Suppressor macrophage (primary cell): Measurements from ENCODE around the gene TBCA.

Experiments
- DNase-seq, 4 experiments: peaks; one replicate each; pipeline ENCODE4 v3.0.0-alpha.2; 2020 to 2022

The TBCA gene

GRCh38 chr5:77707791-77708190, 68.3 kb downstream of the TBCA start:
- no peak for DNase-seq

GRCh38 chr5:77699569-77699968, 76.6 kb downstream of the TBCA start:
- DNase-seq, result peak in 3 of 4 experiments; percentile 3 to 13 (median 4)

GRCh38 chr5:77698920-77699319, 77.2 kb downstream of the TBCA start:
- DNase-seq, result no peak

- DNase-seq, result no peak
Measured at GRCh38 chr5:77697692-77698091, 78.4 kb downstream of the TBCA start.

GRCh38 chr5:77696120-77696519, 80.0 kb downstream of the TBCA start:
- no peak for DNase-seq

- DNase-seq, result no peak
Measured at GRCh38 chr5:77693913-77694312, 82.2 kb downstream of the TBCA start.

- no peak for DNase-seq
Measured at GRCh38 chr5:77683171-77683732, 92.9 kb downstream of the TBCA start.

- DNase-seq, result no peak
Measured at GRCh38 chr5:77670526-77670925, 105.6 kb downstream of the TBCA start.

GRCh38 chr5:77669677-77670076, 106.5 kb downstream of the TBCA start:
- no peak for DNase-seq

- no peak for DNase-seq
Measured at GRCh38 chr5:77663090-77663863, 112.9 kb downstream of the TBCA start.

GRCh38 chr5:77662635-77663034, 113.5 kb downstream of the TBCA start:
- DNase-seq, result no peak

- no peak for DNase-seq
Measured at GRCh38 chr5:77658662-77659061, 117.5 kb downstream of the TBCA start.

GRCh38 chr5:77651343-77651742, 124.8 kb downstream of the TBCA start:
- no peak for DNase-seq

GRCh38 chr5:77650686-77651085, 125.5 kb downstream of the TBCA start:
- DNase-seq, result no peak

- no peak for DNase-seq
Measured at GRCh38 chr5:77649776-77650175, 126.4 kb downstream of the TBCA start.

- DNase-seq, result no peak
Measured at GRCh38 chr5:77645995-77646639, 130.0 kb downstream of the TBCA start.

- peak; percentile 53 to 84 (median 69) for DNase-seq
Measured at GRCh38 chr5:77645158-77645994, 130.8 kb downstream of the TBCA start.

- DNase-seq, result no peak
Measured at GRCh38 chr5:77644371-77645157, 131.6 kb downstream of the TBCA start.

GRCh38 chr5:77643654-77644370, 132.3 kb downstream of the TBCA start:
- DNase-seq, result peak; percentile 42 to 51 (median 46)

GRCh38 chr5:77642738-77643653, 133.1 kb downstream of the TBCA start:
- no peak for DNase-seq
